ENCODE data around the gene NALCN.

NALCN gene

DNA sequence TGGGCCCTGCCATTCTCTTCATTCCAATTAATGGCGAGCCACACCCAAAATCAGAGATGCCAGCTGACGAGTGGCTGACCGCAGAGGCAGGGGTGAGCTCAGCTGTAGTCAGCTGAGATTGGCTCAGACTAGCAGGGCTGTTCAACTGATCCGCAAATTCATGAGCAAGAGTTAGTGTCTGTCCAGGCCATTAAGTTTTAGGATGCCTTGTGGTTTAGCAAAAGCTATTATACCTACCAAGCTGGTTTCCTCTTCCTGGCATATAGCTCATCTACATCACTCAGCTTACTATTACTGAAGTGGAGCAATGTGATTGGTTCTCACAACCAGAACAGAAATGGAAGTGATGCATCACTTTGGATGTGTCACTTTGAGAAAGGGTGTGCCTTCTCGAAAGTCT, 148.7 kb downstream of the NALCN start:
- Histone ChIP-seq H3K27ac (ENCODE audit: low read length) (no peak overlapping the region), H3K4me1 (ENCODE audit: control insufficient read depth, low read depth, low read length) (no peaks in the 10 kb centered on the region), H3K36me3 (ENCODE audit: control insufficient read depth, low read depth, low read length) (no peaks in the 10 kb centered on the region), H3K9me3 (ENCODE audit: control insufficient read depth, low read depth, low read length) (no peaks in the 10 kb centered on the region), H3K9ac (ENCODE audit: low read length) (no peak overlapping the region), H3K4me3 (ENCODE audit: low read length) (no peak overlapping the region), H3K27me3 (ENCODE audit: control insufficient read depth, insufficient read depth, low read length) (no peaks in the 10 kb centered on the region)

DNA sequence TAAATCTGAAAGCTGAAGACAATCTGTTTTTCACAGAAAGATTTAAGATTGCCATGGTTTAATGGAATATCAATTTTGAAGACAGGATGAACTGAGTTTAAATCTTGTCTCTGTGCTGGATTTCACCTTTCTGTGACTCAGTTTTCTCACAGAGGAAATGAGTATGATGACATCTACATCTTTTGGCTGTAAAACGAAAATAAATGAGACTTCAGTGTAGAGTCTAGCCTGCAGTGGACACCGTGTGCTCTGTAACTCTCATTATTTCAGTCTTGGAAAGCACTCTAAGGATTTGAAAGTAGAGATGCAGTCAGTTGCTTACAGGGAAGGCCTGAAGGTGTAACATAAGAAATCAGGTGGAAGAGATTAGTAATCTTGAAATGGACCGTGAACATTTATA, 150.4 kb downstream of the NALCN start:
- Histone ChIP-seq H3K9ac (ENCODE audit: low read length) (no peak overlapping the region), H3K27ac (ENCODE audit: low read length) (no peak overlapping the region), H3K4me1 (ENCODE audit: control insufficient read depth, low read depth, low read length) (no peaks in the 10 kb centered on the region), H3K27me3 (ENCODE audit: control insufficient read depth, insufficient read depth, low read length) (no peaks in the 10 kb centered on the region), H3K36me3 (ENCODE audit: control insufficient read depth, low read depth, low read length) (no peaks in the 10 kb centered on the region), H3K4me3 (ENCODE audit: low read length) (no peak overlapping the region), H3K9me3 (ENCODE audit: control insufficient read depth, low read depth, low read length) (no peaks in the 10 kb centered on the region)

GRCh38 chr13:101264931-101265330, 151.4 kb downstream of the NALCN start:
- H3K4me3 ChIP-seq (ENCODE audit: low read length): no peak overlapping the region
- no peaks in the 10 kb centered on the region for H3K36me3 ChIP-seq (ENCODE audit: control insufficient read depth, low read depth, low read length)
- no peaks in the 10 kb centered on the region for H3K27me3 ChIP-seq (ENCODE audit: control insufficient read depth, insufficient read depth, low read length)
- H3K27ac ChIP-seq (ENCODE audit: low read length): no peak overlapping the region
- H3K9ac ChIP-seq (ENCODE audit: low read length): no peak overlapping the region
- no peaks in the 10 kb centered on the region for H3K9me3 ChIP-seq (ENCODE audit: control insufficient read depth, low read depth, low read length)
- no peaks in the 10 kb centered on the region for H3K4me1 ChIP-seq (ENCODE audit: control insufficient read depth, low read depth, low read length)

DNA sequence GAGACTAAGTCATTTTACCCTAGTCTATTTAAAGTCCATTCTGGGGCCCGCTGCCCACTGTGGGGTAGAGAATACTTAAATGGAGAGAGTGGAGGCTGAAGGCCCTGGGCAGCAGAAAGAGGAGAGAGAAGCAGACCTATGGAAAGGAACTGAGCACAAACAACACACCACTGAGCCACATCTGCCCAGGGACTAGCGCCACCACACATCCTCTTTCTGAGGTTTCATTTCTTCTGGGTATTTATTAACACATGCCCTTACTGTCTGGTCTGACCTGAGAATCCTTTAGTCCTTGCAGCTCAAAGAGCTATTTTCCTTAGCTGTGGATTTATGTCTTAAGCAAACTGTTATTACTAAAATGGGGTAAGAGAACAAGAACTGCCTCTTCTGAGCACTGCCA, 154.0 kb downstream of the NALCN start:
- H3K27ac ChIP-seq (ENCODE audit: low read length): no peak overlapping the region
- H3K9me3 ChIP-seq (ENCODE audit: control insufficient read depth, low read depth, low read length): no peaks in the 10 kb centered on the region
- peaks cover 6% of the 10 kb centered on the region for H3K4me1 ChIP-seq (ENCODE audit: control insufficient read depth, low read depth, low read length)
- no peak overlapping the region for H3K4me3 ChIP-seq (ENCODE audit: low read length)
- no peaks in the 10 kb centered on the region for H3K36me3 ChIP-seq (ENCODE audit: control insufficient read depth, low read depth, low read length)
- no peaks in the 10 kb centered on the region for H3K27me3 ChIP-seq (ENCODE audit: control insufficient read depth, insufficient read depth, low read length)
- no peak overlapping the region for H3K9ac ChIP-seq (ENCODE audit: low read length)

GRCh38 chr13:101258509-101258908, 157.8 kb downstream of the NALCN start:
- Histone ChIP-seq H3K9ac (ENCODE audit: low read length) (no peak overlapping the region), H3K4me3 (ENCODE audit: low read length) (no peak overlapping the region), H3K36me3 (ENCODE audit: control insufficient read depth, low read depth, low read length) (no peaks in the 10 kb centered on the region), H3K9me3 (ENCODE audit: control insufficient read depth, low read depth, low read length) (no peaks in the 10 kb centered on the region), H3K27me3 (ENCODE audit: control insufficient read depth, insufficient read depth, low read length) (no peaks in the 10 kb centered on the region), H3K4me1 (ENCODE audit: control insufficient read depth, low read depth, low read length) (peaks cover 6% of the 10 kb centered on the region), H3K27ac (ENCODE audit: low read length) (no peak overlapping the region)

GRCh38 chr13:101258071-101258470, 158.2 kb downstream of the NALCN start:
- Histone ChIP-seq H3K9me3 (ENCODE audit: control insufficient read depth, low read depth, low read length) (no peaks in the 10 kb centered on the region), H3K27me3 (ENCODE audit: control insufficient read depth, insufficient read depth, low read length) (no peaks in the 10 kb centered on the region), H3K27ac (ENCODE audit: low read length) (no peak overlapping the region), H3K36me3 (ENCODE audit: control insufficient read depth, low read depth, low read length) (no peaks in the 10 kb centered on the region), H3K4me3 (ENCODE audit: low read length) (no peak overlapping the region), H3K4me1 (ENCODE audit: control insufficient read depth, low read depth, low read length) (peaks cover 6% of the 10 kb centered on the region), H3K9ac (ENCODE audit: low read length) (no peak overlapping the region)

GRCh38 chr13:101248739-101249514, 167.4 kb downstream of the NALCN start:
- H3K4me3 ChIP-seq (ENCODE audit: low read length): no peak overlapping the region
- no peaks in the 10 kb centered on the region for H3K36me3 ChIP-seq (ENCODE audit: control insufficient read depth, low read depth, low read length)
- no peak overlapping the region for H3K27ac ChIP-seq (ENCODE audit: low read length)
- H3K9ac ChIP-seq (ENCODE audit: low read length): no peak overlapping the region
- H3K4me1 ChIP-seq (ENCODE audit: control insufficient read depth, low read depth, low read length): no peaks in the 10 kb centered on the region
- no peaks in the 10 kb centered on the region for H3K9me3 ChIP-seq (ENCODE audit: control insufficient read depth, low read depth, low read length)
- no peaks in the 10 kb centered on the region for H3K27me3 ChIP-seq (ENCODE audit: control insufficient read depth, insufficient read depth, low read length)

- Histone ChIP-seq H3K9ac (ENCODE audit: low read length) (no peak overlapping the region), H3K27ac (ENCODE audit: low read length) (no peak overlapping the region), H3K4me1 (ENCODE audit: control insufficient read depth, low read depth, low read length) (no peaks in the 10 kb centered on the region), H3K4me3 (ENCODE audit: low read length) (no peak overlapping the region), H3K9me3 (ENCODE audit: control insufficient read depth, low read depth, low read length) (no peaks in the 10 kb centered on the region), H3K36me3 (ENCODE audit: control insufficient read depth, low read depth, low read length) (no peaks in the 10 kb centered on the region), H3K27me3 (ENCODE audit: control insufficient read depth, insufficient read depth, low read length) (no peaks in the 10 kb centered on the region)
These were observed 173.6 kb downstream of the NALCN start for GRCh38 chr13:101242720-101243119.

- H3K27me3 ChIP-seq (ENCODE audit: control insufficient read depth, insufficient read depth, low read length): no peaks in the 10 kb centered on the region
- no peaks in the 10 kb centered on the region for H3K4me1 ChIP-seq (ENCODE audit: control insufficient read depth, low read depth, low read length)
- H3K4me3 ChIP-seq (ENCODE audit: low read length): no peak overlapping the region
- no peak overlapping the region for H3K9ac ChIP-seq (ENCODE audit: low read length)
- H3K36me3 ChIP-seq (ENCODE audit: control insufficient read depth, low read depth, low read length): no peaks in the 10 kb centered on the region
- no peaks in the 10 kb centered on the region for H3K9me3 ChIP-seq (ENCODE audit: control insufficient read depth, low read depth, low read length)
- H3K27ac ChIP-seq (ENCODE audit: low read length): no peak overlapping the region
These were observed 177.8 kb downstream of the NALCN start for GRCh38 chr13:101238555-101238954.

- Histone ChIP-seq H3K36me3 (ENCODE audit: control insufficient read depth, low read depth, low read length) (no peaks in the 10 kb centered on the region), H3K27me3 (ENCODE audit: control insufficient read depth, insufficient read depth, low read length) (no peaks in the 10 kb centered on the region), H3K4me3 (ENCODE audit: low read length) (no peak overlapping the region), H3K4me1 (ENCODE audit: control insufficient read depth, low read depth, low read length) (no peaks in the 10 kb centered on the region), H3K27ac (ENCODE audit: low read length) (no peak overlapping the region), H3K9ac (ENCODE audit: low read length) (no peak overlapping the region), H3K9me3 (ENCODE audit: control insufficient read depth, low read depth, low read length) (no peaks in the 10 kb centered on the region)
These were observed 184.4 kb downstream of the NALCN start for GRCh38 chr13:101231751-101232428.

GRCh38 chr13:101230271-101230890, 185.9 kb downstream of the NALCN start:
- no peak overlapping the region for H3K4me3 ChIP-seq (ENCODE audit: low read length)
- no peaks in the 10 kb centered on the region for H3K27me3 ChIP-seq (ENCODE audit: control insufficient read depth, insufficient read depth, low read length)
- H3K27ac ChIP-seq (ENCODE audit: low read length): no peak overlapping the region
- H3K4me1 ChIP-seq (ENCODE audit: control insufficient read depth, low read depth, low read length): no peaks in the 10 kb centered on the region
- no peaks in the 10 kb centered on the region for H3K9me3 ChIP-seq (ENCODE audit: control insufficient read depth, low read depth, low read length)
- H3K36me3 ChIP-seq (ENCODE audit: control insufficient read depth, low read depth, low read length): no peaks in the 10 kb centered on the region
- no peak overlapping the region for H3K9ac ChIP-seq (ENCODE audit: low read length)

Measured in iPS-18a (cell line).